HG03469 (cell line): ENCODE results near the gene KLHL6.
"Not testable (repeated sequence)": the region's sequence is repeated elsewhere in the genome, so short reads cannot be mapped to it uniquely, and the experiment has no call there.

Experiments
- ATAC-seq: cut with Tn5 transposase; IDR thresholded peaks from one replicate; pipeline ENCODE4 v1.9.1; 2021; ENCODE audit warnings: mild to moderate bottlenecking, moderate library complexity, moderate number of reproducible peaks; ENCODE audit not compliant: unreplicated experiment

KLHL6 gene

DNA sequence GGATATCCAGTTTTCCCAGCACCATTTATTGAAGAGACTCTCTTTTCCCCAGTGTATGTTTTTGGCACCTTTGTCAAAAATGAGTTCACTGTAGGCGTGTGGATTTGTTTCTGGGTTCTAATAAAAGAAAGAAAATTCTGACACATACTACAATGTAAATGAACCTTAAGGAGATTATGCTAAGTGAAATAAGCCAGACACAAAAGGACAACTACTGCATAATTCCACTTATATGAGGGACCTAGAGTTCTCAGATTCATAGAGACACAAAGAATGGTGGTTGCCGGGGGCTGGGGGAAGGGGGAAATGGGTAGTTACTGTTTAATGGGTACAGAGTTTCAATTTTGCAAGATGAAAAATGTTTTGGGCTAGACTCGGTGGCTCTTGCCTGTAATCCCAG is 14.7 kb upstream of the KLHL6 start:
- ATAC-seq: not testable (repeated sequence)

DNA sequence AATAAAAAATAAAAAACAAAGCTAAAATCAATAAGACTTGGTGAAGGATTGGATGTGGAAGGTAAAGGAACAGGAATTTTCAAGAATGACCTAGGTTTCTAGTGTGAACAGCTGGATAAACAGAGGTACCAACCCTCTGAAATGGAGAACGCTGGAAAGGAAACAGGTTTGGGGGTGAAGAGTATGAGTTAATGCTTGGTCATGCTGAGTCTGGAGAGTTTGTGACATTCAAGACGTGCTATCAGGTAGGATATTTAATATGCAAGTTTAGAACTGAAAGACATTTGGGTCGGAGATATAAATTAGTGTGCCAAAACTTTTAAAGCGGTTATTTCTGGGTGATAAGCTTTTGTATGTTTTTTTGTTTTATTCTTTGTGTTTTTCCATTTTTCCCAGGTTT is 11.4 kb upstream of the KLHL6 start:
- no peak for ATAC-seq

- ATAC-seq: no peak
Measured at GRCh38 chr3:183564046-183564445, 8.5 kb upstream of the KLHL6 start.

GRCh38 chr3:183563536-183563874 is 8.0 kb upstream of the KLHL6 start:
- no peak for ATAC-seq

DNA sequence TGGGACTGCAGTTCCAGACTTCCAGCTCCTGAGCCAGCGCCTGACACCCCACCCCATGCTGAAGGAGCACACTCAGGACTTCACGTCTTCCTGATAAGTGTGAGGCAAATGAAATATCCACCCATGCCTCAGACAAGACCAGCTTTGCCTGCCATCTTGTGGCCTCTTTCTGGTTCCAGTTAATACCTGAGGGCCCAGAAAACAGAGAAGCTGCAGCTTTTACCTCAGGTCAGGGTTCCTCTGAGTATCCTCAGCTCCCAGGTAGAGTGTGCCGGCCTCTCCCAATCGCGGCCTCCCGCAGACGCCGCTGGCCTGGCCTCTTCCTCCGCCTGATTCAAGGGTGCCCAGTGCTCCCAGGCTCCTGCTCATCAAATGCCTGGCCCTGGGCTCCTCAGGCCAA is 5.1 kb upstream of the KLHL6 start:
- ATAC-seq: no peak

DNA sequence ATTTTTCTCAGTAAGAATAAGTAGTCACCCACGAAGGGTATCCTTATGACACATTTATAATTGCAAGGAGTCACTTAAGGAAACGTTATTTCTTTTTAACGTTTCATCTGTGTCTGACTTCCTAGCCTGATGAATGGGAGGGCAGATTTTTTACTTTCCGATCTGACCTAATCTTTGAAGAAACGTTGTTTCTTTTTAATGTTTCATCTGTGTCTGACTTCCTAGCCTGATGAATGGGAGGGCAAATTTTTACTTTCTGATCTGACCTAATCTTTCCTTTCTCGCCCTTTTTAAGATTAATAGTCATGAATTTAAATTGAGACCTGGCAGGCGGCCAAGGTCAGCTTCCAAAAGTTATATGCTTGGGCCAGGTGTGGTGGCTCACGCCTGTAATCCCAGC is 3.0 kb upstream of the KLHL6 start:
- ATAC-seq: no peak

DNA sequence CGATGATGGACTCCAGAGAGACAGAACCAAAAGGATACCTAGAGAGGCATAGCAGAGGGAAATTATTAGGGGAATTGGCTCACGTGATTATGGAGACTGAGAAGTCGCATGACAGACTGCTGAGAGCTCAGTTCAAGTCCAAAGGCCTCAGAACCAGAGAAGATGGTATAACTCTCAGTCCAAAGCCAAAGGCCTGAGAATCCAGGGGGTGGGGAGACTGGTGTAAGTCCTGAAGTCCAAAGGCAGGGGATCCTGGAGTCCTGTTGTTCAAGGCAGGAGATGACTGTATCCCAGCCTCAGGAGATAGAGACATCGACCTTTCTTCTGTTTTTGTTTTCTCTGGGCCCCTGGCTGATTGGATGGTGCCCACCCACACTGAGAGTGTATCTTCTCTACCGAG is 1.2 kb upstream of the KLHL6 start:
- ATAC-seq: no peak

DNA sequence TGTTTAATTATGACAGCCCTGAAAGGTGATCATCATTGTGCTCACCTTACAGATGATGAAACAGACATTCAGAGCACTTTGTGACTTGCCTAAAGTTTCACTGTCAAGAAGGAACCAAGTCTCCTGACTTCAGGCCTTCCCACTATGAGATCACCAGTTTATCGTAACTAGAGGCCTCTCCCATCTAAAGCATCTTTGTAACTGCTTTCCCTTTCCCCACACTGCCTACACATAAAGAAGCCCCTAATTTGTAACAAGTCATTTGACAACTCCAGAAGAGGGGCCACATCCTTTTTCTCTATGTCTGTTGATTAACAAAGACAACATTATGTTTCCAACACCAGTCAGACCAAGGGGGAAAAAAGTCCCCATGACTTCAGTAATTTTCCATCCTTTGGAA is 1.1 kb downstream of the KLHL6 start:
- ATAC-seq: no peak

DNA sequence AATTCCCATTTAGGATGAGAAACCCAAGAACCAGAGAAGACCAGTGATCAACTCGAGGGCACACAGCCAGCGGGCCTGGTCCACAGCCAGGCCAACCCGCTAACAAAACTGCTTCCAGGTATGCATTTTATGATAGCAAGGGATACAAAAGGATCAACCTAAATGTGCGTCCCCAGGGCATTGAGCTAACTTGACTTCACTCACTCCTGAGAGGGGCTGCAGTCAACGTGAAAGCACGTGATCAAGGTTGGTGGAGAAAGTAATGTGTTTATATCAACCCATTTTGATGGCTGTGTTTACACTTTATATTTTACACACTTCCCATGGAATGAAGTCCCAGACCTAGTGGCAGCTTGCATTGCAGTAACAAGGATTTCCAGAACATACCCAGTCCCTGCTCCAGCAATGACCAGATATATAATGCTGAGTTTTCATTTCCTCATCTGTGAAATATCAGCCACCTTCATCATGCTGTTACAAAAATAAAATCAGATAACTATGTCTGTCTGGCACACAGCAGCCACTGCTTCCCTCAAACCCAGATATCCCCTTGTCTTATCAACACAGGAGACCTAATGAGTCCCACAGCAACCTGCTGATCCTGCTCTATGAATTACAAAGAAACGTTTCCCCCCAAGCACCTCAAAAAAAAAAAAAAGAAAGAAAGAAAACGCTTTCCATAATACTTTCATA is 2.0 kb downstream of the KLHL6 start:
- ATAC-seq: no peak

DNA sequence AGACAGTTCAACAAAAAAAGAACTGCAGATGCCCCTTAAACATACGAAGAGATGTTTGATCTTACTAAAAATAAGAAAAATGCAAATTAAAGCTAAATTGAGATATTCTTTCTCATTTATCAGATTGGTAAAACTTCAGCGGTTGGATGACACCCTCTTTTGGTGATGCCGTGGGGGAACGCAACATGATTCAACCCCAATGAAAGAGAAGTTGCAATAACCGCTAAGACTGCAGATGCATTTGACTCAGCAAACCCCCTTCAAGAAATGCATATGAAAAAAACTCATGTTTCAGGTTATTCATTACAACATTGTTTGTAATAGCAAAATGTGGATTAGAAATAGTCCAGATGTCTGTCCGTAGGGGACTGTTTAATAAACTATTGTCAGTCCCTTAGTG is 3.6 kb downstream of the KLHL6 start:
- no peak for ATAC-seq

- ATAC-seq: no peak
Measured at GRCh38 chr3:183548262-183548769, 7.2 kb downstream of the KLHL6 start.

DNA sequence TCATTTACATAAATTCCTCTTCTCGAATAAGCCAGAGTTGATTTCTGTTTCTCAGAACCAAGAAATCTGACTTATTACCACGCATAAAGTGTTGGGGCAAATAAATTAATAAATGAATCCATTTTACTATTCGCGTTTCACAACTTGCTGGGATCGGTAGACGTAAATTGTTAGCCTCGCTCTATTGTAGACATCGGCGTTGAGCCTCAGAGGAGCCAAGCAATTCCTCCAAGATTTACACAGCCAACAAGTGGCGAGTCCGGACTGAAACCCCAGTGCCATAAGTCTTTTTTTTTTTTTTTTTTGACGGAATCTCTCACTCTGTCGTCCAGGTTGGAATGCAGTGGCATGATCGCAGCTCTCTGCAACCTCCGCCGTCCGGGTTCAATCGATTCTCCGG is 8.9 kb downstream of the KLHL6 start:
- no peak for ATAC-seq

DNA sequence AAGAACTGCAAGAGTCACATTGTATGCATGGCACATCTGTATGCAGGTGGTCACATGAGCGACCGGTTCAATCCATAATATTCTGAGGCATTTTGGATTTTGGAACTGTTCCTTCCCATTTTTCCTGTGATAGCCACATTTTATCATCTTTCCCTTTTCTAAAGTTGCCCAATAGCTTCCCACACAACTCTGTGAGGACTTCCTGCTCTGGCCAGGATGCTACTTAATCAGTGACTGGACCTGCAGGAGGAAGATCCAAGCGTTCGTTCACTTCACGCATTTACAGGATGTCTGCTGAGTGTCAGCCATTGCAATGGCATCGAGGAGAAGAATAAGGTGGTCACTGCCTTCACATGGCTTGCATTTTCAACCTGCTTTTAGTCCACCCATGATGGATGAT is 9.8 kb downstream of the KLHL6 start:
- no peak for ATAC-seq

- no peak for ATAC-seq
Measured at GRCh38 chr3:183542355-183542754, 13.2 kb downstream of the KLHL6 start.

GRCh38 chr3:183541738-183542137 is 13.8 kb downstream of the KLHL6 start:
- ATAC-seq: no peak

- ATAC-seq: no peak
Measured at GRCh38 chr3:183541235-183541655, 14.3 kb downstream of the KLHL6 start.

DNA sequence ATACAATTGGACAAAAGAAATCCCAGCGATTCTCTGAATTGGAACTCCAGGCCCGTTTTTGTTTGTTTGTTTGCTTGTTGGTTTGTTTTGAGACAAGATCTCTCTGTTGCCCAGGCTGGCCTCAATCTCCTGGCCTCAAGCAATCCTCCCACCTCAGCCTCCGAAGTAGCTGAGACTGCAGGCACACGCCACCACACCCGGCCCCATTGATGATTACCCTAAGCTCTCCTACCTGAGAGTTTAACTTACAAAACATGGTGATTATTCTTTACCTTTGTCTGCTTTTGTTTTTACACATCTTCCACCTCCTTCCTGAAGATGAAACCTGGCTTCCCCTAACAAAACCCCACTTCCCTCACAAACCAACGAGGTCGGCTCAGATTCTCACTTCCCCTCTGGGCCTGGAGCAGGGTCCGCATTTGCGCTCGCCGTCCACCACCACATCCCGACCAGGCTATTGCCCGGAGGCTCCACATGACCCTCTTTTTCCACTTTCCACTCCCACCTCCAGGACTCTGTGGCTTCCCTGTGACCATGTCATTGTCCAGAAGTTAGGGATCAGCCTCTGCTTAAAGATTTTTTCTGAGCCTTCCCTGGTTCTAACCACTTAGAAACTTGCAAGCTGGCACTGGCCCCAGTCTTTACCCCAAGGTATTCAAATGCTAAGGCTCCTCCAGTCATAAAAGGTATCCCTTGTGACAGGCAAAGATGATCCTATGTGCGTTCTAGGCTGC is 14.8 kb downstream of the KLHL6 start:
- ATAC-seq: no peak

- ATAC-seq: no peak
Measured at GRCh38 chr3:183539811-183540210, 15.7 kb downstream of the KLHL6 start.

DNA sequence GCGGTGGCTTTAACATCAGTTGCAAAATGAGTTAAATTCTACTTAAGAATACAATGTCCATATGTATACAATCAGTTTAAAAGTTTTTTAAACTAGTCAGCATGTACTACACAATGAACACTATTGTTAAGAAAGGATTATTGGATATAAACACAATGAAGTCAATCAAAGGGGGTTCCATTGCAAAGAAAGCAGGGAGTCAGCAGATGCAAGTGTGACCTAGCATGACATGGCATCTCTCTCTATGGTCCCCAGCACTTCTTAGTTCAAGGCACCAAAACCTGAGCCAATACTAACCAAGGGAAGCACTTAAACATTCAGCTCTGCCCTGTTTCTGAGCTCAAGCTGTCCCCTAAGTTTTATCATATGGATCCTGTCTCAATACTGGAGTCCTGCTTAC is 17.0 kb downstream of the KLHL6 start:
- ATAC-seq: no peak

DNA sequence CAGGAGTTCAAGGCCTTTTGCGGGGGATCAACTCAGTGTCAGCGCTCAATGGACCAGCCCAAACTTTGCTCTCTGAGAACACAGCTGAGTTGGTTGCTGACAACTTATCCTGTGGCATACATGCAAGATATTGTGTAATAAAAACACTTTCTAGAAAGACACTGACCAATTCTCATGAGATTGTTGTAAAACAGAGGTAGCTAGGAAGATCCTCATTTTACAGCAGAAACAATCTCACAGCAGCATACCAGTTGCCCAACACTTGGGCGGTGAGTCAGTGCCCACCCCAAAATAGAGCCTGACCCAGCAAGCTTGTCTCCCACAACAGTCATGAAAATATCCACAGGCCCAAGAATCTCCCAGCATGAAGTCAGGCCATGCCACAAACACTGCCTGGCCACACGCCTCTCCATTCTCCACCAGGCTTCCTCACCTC is 18.2 kb downstream of the KLHL6 start:
- no peak for ATAC-seq

DNA sequence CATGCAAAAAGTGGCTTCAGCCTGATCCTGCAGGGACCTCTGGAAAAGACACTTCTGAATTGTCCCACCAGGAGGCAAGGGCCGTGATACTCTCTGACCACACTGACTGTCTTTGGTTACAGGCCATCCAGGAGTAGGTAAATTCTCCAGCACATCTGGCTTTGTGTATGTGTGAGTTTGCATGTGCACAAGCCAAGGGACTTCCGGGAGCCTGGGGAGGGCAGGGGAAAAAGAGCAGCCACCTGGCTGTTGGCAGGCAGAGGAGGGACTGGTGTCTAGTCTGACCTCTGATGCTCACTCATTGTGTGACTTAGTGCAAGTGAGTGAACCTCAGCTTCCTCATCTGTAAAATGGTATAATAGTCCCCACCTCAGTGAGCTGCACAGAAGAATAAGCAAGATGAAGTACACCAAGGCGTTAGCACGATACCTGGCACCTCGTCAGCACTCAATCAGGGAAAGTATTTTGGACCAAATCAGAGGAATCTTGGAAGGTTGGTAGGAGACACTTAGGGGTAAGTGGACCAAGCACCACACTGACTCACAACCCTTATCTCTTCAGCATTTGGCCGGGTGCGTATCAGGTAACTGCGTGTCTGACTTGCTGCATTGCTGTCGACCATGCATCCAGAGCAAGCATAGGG is 19.1 kb downstream of the KLHL6 start:
- ATAC-seq: peak; percentile 75

- ATAC-seq: no peak
Measured at GRCh38 chr3:183534249-183534648, 21.3 kb downstream of the KLHL6 start.
